A172 (cell line): ENCODE measurements around the gene GUCA1C. TPM values are rescaled to one million over a fixed set of nuclear protein-coding genes. Genes with fewer than 3 reads are reported as not detected.
A peak's percentile ranks its signal among the peaks of the same experiment; 100 is the strongest.

Experiments
- DNase-seq: peaks from one replicate; pipeline ENCODE4 v3.0.0-alpha.2; 2015; ENCODE audit warnings: low spot score
- total RNA-seq: library from RNA; depleted of rRNA; stranded (reverse); fragments of >200 nt; shearing (Covaris generic); gene quantifications from 2 replicates; pipeline ENCODE4 v1.2.3, GENCODE V29; 2014; rRNA removed

Gene GUCA1C
- not detected in 2 replicates for total RNA-seq

- no peak for DNase-seq
These were observed at the start of gene GUCA1C for GRCh38 chr3:108953700-108954099. Gene GUCA1C, minus strand, starts transcription at chr3:108953879. Its CDS starts 117 bp downstream, at chr3:108953762.

GRCh38 chr3:108998436-108998835 is 44.8 kb upstream of the GUCA1C start:
- no peak for DNase-seq

GRCh38 chr3:108985844-108986243 is 32.2 kb upstream of the GUCA1C start:
- DNase-seq = no peak

GRCh38 chr3:108983051-108983450 is 29.4 kb upstream of the GUCA1C start:
- no peak for DNase-seq

GRCh38 chr3:108976058-108976457 is 22.4 kb upstream of the GUCA1C start:
- DNase-seq = no peak

GRCh38 chr3:108973019-108973418 is 19.3 kb upstream of the GUCA1C start:
- DNase-seq = no peak

GRCh38 chr3:108972482-108972881 is 18.8 kb upstream of the GUCA1C start:
- no peak for DNase-seq

- DNase-seq = no peak
These were observed 16.9 kb upstream of the GUCA1C start for GRCh38 chr3:108970561-108970960.

- DNase-seq = no peak
These were observed 13.1 kb upstream of the GUCA1C start for GRCh38 chr3:108966773-108967172.

- peak; percentile 6 for DNase-seq
These were observed 5.3 kb upstream of the GUCA1C start for GRCh38 chr3:108959017-108959416.

GRCh38 chr3:108953210-108953609 is 469 bp downstream of the GUCA1C start:
- DNase-seq = no peak

- no peak for DNase-seq
These were observed 1.7 kb downstream of the GUCA1C start for GRCh38 chr3:108951820-108952501.

- DNase-seq = no peak
These were observed 5.8 kb downstream of the GUCA1C start for GRCh38 chr3:108947855-108948254.

- peak; percentile 21 for DNase-seq
These were observed 7.1 kb downstream of the GUCA1C start for GRCh38 chr3:108946292-108947285.

GRCh38 chr3:108940568-108941263 is 13.0 kb downstream of the GUCA1C start:
- DNase-seq = no peak

- no peak for DNase-seq
These were observed 13.5 kb downstream of the GUCA1C start for GRCh38 chr3:108940166-108940565.

GRCh38 chr3:108936924-108937689 is 16.6 kb downstream of the GUCA1C start:
- no peak for DNase-seq

- no peak for DNase-seq
These were observed 22.6 kb downstream of the GUCA1C start for GRCh38 chr3:108931035-108931434.

GRCh38 chr3:108918866-108919265 is 34.8 kb downstream of the GUCA1C start:
- no peak for DNase-seq

- peak; percentile 84 for DNase-seq
These were observed 38.7 kb downstream of the GUCA1C start for GRCh38 chr3:108914774-108915641.
